Measurements from ENCODE around the gene FRMD5.
"Not testable (repeated sequence)": the region's sequence is repeated elsewhere in the genome, so short reads cannot be mapped to it uniquely, and the experiment has no call there.

GRCh38 chr15:43830691-43831275, 364.3 kb downstream of the FRMD5 start:
- TF ChIP-seq, protein P1, sequence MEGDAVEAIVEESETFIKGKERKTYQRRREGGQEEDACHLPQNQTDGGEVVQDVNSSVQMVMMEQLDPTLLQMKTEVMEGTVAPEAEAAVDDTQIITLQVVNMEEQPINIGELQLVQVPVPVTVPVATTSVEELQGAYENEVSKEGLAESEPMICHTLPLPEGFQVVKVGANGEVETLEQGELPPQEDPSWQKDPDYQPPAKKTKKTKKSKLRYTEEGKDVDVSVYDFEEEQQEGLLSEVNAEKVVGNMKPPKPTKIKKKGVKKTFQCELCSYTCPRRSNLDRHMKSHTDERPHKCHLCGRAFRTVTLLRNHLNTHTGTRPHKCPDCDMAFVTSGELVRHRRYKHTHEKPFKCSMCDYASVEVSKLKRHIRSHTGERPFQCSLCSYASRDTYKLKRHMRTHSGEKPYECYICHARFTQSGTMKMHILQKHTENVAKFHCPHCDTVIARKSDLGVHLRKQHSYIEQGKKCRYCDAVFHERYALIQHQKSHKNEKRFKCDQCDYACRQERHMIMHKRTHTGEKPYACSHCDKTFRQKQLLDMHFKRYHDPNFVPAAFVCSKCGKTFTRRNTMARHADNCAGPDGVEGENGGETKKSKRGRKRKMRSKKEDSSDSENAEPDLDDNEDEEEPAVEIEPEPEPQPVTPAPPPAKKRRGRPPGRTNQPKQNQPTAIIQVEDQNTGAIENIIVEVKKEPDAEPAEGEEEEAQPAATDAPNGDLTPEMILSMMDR (IDR thresholded peaks at IDR 0.05): not testable (repeated sequence)
- not testable (repeated sequence) for TF ChIP-seq ZFX (IDR thresholded peaks at IDR 0.05; ENCODE audit: borderline replicate concordance)
